GM12872 (cell line): ENCODE results near the gene SCFD2.

Experiments used
- TF ChIP-seq, protein P1 (sequence below): IDR thresholded peaks from 3 replicates; pipeline ENCODE4 v1.5.1; 2011; ENCODE audit warnings: low read depth, mild to moderate bottlenecking, low read length, moderate library complexity; ENCODE audit not compliant: insufficient read depth

The SCFD2 gene

DNA sequence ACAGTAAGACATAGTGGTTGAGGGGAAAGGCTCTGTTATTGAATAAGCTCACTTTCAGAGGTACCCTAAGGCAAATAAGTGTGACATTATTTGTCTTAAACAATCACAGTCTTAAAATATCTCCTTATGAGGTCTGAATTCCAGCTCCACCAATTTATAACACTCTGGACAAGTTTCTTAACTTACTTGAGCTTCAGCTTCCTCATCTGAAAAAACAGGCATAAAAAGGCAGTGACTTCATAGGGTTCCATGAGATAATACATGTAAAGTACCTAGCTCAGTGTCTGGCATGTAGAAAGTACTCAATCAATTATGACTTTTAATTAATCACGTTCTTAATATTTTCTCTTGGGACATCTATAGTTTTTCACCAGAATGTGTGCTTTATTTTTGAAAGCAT lies 301.3 kb downstream of the SCFD2 start:
- TF ChIP-seq, protein P1, sequence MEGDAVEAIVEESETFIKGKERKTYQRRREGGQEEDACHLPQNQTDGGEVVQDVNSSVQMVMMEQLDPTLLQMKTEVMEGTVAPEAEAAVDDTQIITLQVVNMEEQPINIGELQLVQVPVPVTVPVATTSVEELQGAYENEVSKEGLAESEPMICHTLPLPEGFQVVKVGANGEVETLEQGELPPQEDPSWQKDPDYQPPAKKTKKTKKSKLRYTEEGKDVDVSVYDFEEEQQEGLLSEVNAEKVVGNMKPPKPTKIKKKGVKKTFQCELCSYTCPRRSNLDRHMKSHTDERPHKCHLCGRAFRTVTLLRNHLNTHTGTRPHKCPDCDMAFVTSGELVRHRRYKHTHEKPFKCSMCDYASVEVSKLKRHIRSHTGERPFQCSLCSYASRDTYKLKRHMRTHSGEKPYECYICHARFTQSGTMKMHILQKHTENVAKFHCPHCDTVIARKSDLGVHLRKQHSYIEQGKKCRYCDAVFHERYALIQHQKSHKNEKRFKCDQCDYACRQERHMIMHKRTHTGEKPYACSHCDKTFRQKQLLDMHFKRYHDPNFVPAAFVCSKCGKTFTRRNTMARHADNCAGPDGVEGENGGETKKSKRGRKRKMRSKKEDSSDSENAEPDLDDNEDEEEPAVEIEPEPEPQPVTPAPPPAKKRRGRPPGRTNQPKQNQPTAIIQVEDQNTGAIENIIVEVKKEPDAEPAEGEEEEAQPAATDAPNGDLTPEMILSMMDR = no peak

DNA sequence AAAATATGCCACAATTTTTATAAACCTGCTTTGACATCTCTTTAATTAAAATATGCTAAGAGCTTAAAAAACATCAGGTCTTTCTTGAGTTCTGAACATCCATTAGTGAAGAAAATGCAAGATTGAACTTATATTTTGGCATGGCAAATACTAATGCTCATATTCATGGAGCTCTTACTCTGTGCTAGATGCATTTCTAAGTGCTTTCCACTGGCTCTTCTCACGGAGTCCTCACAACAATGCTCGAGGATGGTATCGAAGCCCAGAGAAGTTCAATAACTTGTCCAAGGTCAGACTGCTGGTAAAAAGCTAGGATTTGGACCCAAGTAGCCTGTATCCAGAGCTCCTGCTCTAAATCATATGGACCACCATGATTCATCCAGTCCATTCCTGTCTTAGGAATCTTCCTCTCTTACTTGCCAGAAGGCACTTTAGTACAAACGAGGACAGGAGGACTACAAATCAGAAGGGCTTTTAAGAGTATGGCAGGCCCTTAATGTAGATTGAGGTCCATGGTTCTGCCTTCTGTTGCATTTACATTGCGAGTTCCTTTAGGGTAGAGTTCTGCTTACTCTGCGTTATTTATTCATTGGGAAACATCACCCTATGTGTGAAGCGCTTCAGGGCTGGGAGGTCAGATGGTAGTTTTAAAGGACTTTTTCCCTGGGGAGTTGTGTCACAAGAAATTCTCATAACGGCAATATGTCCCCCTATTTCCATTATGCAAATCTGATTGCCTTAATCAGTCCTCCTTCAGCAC lies 304.6 kb downstream of the SCFD2 start:
- TF ChIP-seq, protein P1 = no peak

DNA sequence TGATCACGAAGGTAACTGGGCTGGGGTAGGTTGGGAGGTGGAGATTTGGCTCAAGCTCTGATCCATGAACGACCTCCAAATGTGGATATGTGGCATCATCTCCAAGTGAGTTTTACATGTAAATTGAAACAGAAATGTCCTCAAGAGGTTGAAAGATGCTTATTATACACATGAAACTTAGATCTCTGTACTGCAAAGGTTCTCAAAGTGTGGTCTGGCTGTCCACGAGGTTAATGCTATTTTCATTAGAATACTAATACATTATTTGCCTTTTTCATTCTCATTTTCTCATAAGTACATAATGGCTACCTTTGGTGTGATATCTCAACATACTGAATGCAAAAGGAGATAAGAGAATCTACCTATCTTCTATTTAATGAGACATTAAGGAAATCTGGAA lies 305.6 kb downstream of the SCFD2 start:
- TF ChIP-seq, protein P1 = no peak

GRCh38 chr4:53059871-53060270 lies 306.0 kb downstream of the SCFD2 start:
- TF ChIP-seq, protein P1 = no peak

GRCh38 chr4:53059256-53059655 lies 306.6 kb downstream of the SCFD2 start:
- TF ChIP-seq, protein P1 = no peak

DNA sequence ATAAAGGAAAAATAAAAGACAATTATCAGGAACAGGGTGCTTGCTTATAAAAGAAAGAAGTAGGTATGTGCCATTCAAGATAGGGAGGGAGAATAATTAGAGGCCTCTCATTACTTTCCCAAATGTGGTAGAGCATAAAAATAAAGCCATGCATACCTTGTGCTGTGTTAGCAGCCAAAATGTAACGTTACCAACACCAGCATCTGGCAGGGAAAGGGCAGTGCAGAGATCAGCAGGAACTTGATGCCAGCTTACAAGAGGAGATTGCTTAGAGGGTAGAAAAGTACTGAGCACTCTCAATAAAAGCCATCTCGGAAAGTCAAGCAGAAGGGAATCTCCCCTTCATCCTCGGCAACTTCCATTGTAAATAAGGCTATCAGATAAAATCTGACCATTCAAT lies 308.2 kb downstream of the SCFD2 start:
- TF ChIP-seq, protein P1 = no peak

- TF ChIP-seq, protein P1 = no peak
Measured at GRCh38 chr4:53055716-53056403, 310.0 kb downstream of the SCFD2 start.
